T-helper 1 cell treated with Interleukin-12 subunit alpha and Interleukin-12 subunit beta and Interleukin-4 antibody, amounts not matched to agents 30 μg/mL and 1 μg/mL, for 36 hours (primary cell): ENCODE data around the gene PFN1.

ENCODE experiments used
- H3K27ac Mint-ChIP-seq: one replicate; pipeline ENCODE4 v1.8.0; 2021; ENCODE audit warnings: mild to moderate bottlenecking, mixed read lengths
- H3K27me3 Mint-ChIP-seq: one replicate; pipeline ENCODE4 v1.8.0; 2021; ENCODE audit warnings: low read depth, mixed read lengths
- H3K36me3 Mint-ChIP-seq: one replicate; pipeline ENCODE4 v1.8.0; 2021; ENCODE audit warnings: low read depth, mixed read lengths
- H3K4me1 Mint-ChIP-seq: one replicate; pipeline ENCODE4 v1.8.0; 2021; ENCODE audit warnings: low read depth, mixed read lengths
- H3K4me3 Mint-ChIP-seq: one replicate; pipeline ENCODE4 v1.8.0; 2021; ENCODE audit warnings: mild to moderate bottlenecking, moderate library complexity, mixed read lengths
- H3K9me3 Mint-ChIP-seq: one replicate; pipeline ENCODE4 v1.8.0; 2021; ENCODE audit warnings: mixed read lengths

Gene PFN1

GRCh38 chr17:4944554-4945175 is 3.7 kb downstream of the PFN1 start:
- H3K27me3 Mint-ChIP-seq, result no peaks in the 10 kb centered on the region
- H3K9me3 Mint-ChIP-seq, result no peaks in the 10 kb centered on the region
- peaks cover 42% of the 10 kb centered on the region for H3K4me1 Mint-ChIP-seq
- H3K4me3 Mint-ChIP-seq, result peak overlapping the region; percentile 90
- H3K36me3 Mint-ChIP-seq, result peaks cover 65% of the 10 kb centered on the region
- H3K27ac Mint-ChIP-seq, result peak overlapping the region; percentile 95

GRCh38 chr17:4944163-4944553 is 4.2 kb downstream of the PFN1 start:
- Mint-ChIP-seq H3K9me3 (no peaks in the 10 kb centered on the region), H3K4me3 (peak overlapping the region; percentile 90), H3K36me3 (peaks cover 65% of the 10 kb centered on the region), H3K27me3 (no peaks in the 10 kb centered on the region), H3K27ac (peak overlapping the region; percentile 95), H3K4me1 (peaks cover 42% of the 10 kb centered on the region)

- Mint-ChIP-seq H3K9me3 (no peaks in the 10 kb centered on the region), H3K36me3 (peaks cover 72% of the 10 kb centered on the region), H3K4me1 (peaks cover 49% of the 10 kb centered on the region), H3K27ac (peak overlapping the region; percentile 41), H3K27me3 (no peaks in the 10 kb centered on the region), H3K4me3 (peak overlapping the region; percentile 90)
Observed at GRCh38 chr17:4942760-4943508, 5.4 kb downstream of the PFN1 start.

GRCh38 chr17:4941319-4941610 is 7.1 kb downstream of the PFN1 start:
- no peaks in the 10 kb centered on the region for H3K27me3 Mint-ChIP-seq
- H3K36me3 Mint-ChIP-seq, result peaks cover 69% of the 10 kb centered on the region
- H3K27ac Mint-ChIP-seq, result peak overlapping the region; percentile 93

GRCh38 chr17:4940555-4941318 is 7.6 kb downstream of the PFN1 start:
- Mint-ChIP-seq H3K27me3 (no peaks in the 10 kb centered on the region), H3K4me3 (peak overlapping the region; percentile 90), H3K36me3 (peaks cover 68% of the 10 kb centered on the region), H3K9me3 (no peaks in the 10 kb centered on the region), H3K27ac (peak overlapping the region; percentile 93), H3K4me1 (peaks cover 53% of the 10 kb centered on the region)

More at GRCh38 chr17:4941319-4941610, 7.1 kb downstream of the PFN1 start:
- Mint-ChIP-seq H3K9me3 (no peaks in the 10 kb centered on the region), H3K4me1 (peaks cover 50% of the 10 kb centered on the region), H3K4me3 (peak overlapping the region; percentile 90)

GRCh38 chr17:4939796-4940554 is 8.4 kb downstream of the PFN1 start, which contains the start of the genes RNF167 and SLC25A11:
TSS of gene RNF167 (plus strand) at chr17:4940268. CDS start at chr17:4940910, 642 bp downstream.
TSS of gene SLC25A11 (minus strand) at chr17:4940046. CDS start at chr17:4939910, 136 bp downstream.
- Mint-ChIP-seq H3K27me3 (no peaks in the 10 kb centered on the region), H3K4me1 (peaks cover 45% of the 10 kb centered on the region), H3K4me3 (peak within 1 kb of the TSS; percentile 90), H3K27ac (peak within 1 kb of the TSS; percentile 93), H3K9me3 (no peaks in the 10 kb centered on the region), H3K36me3 (peaks cover 62% of the 10 kb centered on the region)

- peaks cover 57% of the 10 kb centered on the region for H3K36me3 Mint-ChIP-seq
- no peaks in the 10 kb centered on the region for H3K9me3 Mint-ChIP-seq
- H3K4me3 Mint-ChIP-seq, result peak overlapping the region; percentile 90
- no peaks in the 10 kb centered on the region for H3K27me3 Mint-ChIP-seq
- H3K4me1 Mint-ChIP-seq, result peaks cover 43% of the 10 kb centered on the region
- H3K27ac Mint-ChIP-seq, result peak overlapping the region; percentile 71
Observed at GRCh38 chr17:4939546-4939795, 8.9 kb downstream of the PFN1 start.

- Mint-ChIP-seq H3K4me3 (peak overlapping the region; percentile 90), H3K36me3 (peaks cover 53% of the 10 kb centered on the region), H3K27ac (peak overlapping the region; percentile 71), H3K27me3 (no peaks in the 10 kb centered on the region), H3K9me3 (no peaks in the 10 kb centered on the region), H3K4me1 (peaks cover 43% of the 10 kb centered on the region)
Observed at GRCh38 chr17:4938688-4939545, 9.4 kb downstream of the PFN1 start.

- Mint-ChIP-seq H3K27ac (peak overlapping the region; percentile 60), H3K9me3 (no peaks in the 10 kb centered on the region), H3K36me3 (peaks cover 51% of the 10 kb centered on the region), H3K4me1 (peaks cover 44% of the 10 kb centered on the region), H3K27me3 (no peaks in the 10 kb centered on the region), H3K4me3 (peak overlapping the region; percentile 90)
Observed at GRCh38 chr17:4938069-4938491, 10.2 kb downstream of the PFN1 start.

- H3K4me3 Mint-ChIP-seq, result no peak overlapping the region
- no peaks in the 10 kb centered on the region for H3K27me3 Mint-ChIP-seq
- peaks cover 47% of the 10 kb centered on the region for H3K36me3 Mint-ChIP-seq
- H3K4me1 Mint-ChIP-seq, result peaks cover 40% of the 10 kb centered on the region
- H3K9me3 Mint-ChIP-seq, result no peaks in the 10 kb centered on the region
- H3K27ac Mint-ChIP-seq, result no peak overlapping the region
Observed at GRCh38 chr17:4937553-4937952, 10.8 kb downstream of the PFN1 start.

- Mint-ChIP-seq H3K36me3 (peaks cover 41% of the 10 kb centered on the region), H3K9me3 (no peaks in the 10 kb centered on the region), H3K27ac (no peak overlapping the region), H3K27me3 (no peaks in the 10 kb centered on the region), H3K4me1 (peaks cover 35% of the 10 kb centered on the region), H3K4me3 (no peak overlapping the region)
Observed at GRCh38 chr17:4936436-4936835, 11.9 kb downstream of the PFN1 start.

GRCh38 chr17:4935650-4936049 is 12.7 kb downstream of the PFN1 start:
- Mint-ChIP-seq H3K4me1 (peaks cover 33% of the 10 kb centered on the region), H3K36me3 (peaks cover 42% of the 10 kb centered on the region), H3K4me3 (no peak overlapping the region), H3K27ac (no peak overlapping the region), H3K9me3 (no peaks in the 10 kb centered on the region), H3K27me3 (no peaks in the 10 kb centered on the region)

GRCh38 chr17:4934173-4934979 is 14.0 kb downstream of the PFN1 start:
- H3K27me3 Mint-ChIP-seq, result no peaks in the 10 kb centered on the region
- peak overlapping the region; percentile 60 for H3K27ac Mint-ChIP-seq
- peaks cover 45% of the 10 kb centered on the region for H3K36me3 Mint-ChIP-seq
- H3K9me3 Mint-ChIP-seq, result no peaks in the 10 kb centered on the region
- no peak overlapping the region for H3K4me3 Mint-ChIP-seq
- H3K4me1 Mint-ChIP-seq, result peaks cover 33% of the 10 kb centered on the region
